Heart left ventricle (tissue), 13 donors: ENCODE measurements around the gene CEMIP2.

Experiments used
- POLR2A ChIP-seq, 2 donors: fragments of 450-650 bp; IDR thresholded peaks; one replicate each; pipeline ENCODE4 v1.6.1; 2017; ENCODE audit warnings: antibody characterized with exemption in 2 of 2, mild to moderate bottlenecking in 2 of 2, moderate library complexity in 2 of 2
- TF ChIP-seq, protein P1 (sequence below), 12 donors: fragments of 200-600 bp; sonication (generic) in 4 of 12; IDR thresholded peaks; one replicate each; pipeline versions ENCODE4 v1.5.0 to v1.8.0; 2018 to 2022; ENCODE audit warnings: antibody characterized with exemption in 12 of 12, mild to moderate bottlenecking in 5 of 12
- donor health status: ischemic (EF 13 %, LVEDD 7.1; RV severe dilation, severe dysfunction).
- donor health status: DM: no; HTN: yes; CAD: no.
- donor health status: DM: no; HTN: no; CAD: no.
- donor health status: ischemic (EF 25% LVEDD 6.9; RV normal size, moderate dysfunction).
- donor health status: ischemic (EF 25% LVEDD 5.7; RV mildly dilated, moderate dysfunction).
- donor health status: ischemic (EF 35%, LVEDD 5.7; RV mildly dilated, moderate dysfunction).
- donor health status: nonischemic (EF 11% LVEDD 7.7; RV severe dilation, severe dysfunction).
- donor health status: DM: yes; HTN: yes; CAD: no.
- donor health status: PGD.
- donor health status: ischemic (EF 29% LVEDD 5.4; RV normal size, mild dysfunction).
- donor health status: nonischemic (EF 23%, LVEDD 6.1; RV moderate dilation, normal function).

- TF ChIP-seq, protein P1, sequence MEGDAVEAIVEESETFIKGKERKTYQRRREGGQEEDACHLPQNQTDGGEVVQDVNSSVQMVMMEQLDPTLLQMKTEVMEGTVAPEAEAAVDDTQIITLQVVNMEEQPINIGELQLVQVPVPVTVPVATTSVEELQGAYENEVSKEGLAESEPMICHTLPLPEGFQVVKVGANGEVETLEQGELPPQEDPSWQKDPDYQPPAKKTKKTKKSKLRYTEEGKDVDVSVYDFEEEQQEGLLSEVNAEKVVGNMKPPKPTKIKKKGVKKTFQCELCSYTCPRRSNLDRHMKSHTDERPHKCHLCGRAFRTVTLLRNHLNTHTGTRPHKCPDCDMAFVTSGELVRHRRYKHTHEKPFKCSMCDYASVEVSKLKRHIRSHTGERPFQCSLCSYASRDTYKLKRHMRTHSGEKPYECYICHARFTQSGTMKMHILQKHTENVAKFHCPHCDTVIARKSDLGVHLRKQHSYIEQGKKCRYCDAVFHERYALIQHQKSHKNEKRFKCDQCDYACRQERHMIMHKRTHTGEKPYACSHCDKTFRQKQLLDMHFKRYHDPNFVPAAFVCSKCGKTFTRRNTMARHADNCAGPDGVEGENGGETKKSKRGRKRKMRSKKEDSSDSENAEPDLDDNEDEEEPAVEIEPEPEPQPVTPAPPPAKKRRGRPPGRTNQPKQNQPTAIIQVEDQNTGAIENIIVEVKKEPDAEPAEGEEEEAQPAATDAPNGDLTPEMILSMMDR (IDR thresholded peaks at IDR 0.05) = no peak
- TF ChIP-seq POLR2A (IDR thresholded peaks at IDR 0.05) = no peak
Observed at GRCh38 chr9:71780953-71781352, 12.6 kb upstream of the CEMIP2 start.
